ENCODE measurements around the gene GID8.
A peak's percentile ranks its signal among the peaks of the same experiment; 100 is the strongest.

The GID8 gene

DNA sequence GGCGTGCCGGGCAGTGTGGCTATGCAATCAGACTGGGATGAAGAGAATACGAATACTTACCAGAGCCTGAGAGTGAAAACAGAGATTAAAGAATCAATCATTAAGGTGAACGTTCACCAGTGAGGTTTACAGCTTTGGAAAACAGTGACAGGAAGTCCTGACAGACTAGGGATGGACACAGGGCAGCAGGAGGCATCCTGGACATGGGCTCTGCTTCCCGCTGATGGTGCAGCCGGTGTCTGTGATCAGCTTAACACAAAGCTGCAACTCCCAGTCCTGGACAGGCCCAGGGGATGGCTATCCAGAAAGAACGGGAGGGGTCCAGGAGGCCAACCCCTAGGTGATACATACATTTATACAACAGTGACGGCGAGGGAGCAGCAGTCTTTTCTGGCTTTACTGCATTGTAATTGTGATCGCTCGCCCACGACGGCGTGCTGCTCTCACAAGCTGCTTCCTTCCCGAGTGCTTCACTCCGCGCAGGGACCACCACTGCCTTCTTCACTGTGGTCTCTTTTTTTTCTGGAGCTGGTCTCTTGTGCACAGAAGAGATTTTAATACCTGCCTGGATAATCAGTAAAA, 32.3 kb upstream of the GID8 start:
- DNase-seq: no peak

DNA sequence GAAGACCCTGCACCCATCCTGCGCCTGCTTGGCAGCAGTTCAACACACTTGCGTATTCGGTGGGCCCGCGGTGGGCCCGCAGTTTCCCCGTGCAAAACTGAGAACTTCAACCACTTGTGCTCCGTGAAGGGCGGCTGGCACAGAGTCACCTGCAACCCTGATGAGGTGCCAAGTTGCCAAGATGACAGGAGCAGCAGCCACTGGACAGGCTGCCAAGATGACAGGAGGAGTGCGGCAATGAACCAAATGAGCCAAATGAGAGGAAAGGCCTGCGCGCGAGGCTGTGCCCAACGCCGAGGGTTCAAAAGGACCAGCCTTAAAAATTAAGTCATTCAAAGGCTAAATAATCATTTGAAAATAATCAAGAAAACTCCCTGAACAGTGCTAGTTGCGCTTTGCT, 31.7 kb upstream of the GID8 start:
- DNase-seq: no peak

DNA sequence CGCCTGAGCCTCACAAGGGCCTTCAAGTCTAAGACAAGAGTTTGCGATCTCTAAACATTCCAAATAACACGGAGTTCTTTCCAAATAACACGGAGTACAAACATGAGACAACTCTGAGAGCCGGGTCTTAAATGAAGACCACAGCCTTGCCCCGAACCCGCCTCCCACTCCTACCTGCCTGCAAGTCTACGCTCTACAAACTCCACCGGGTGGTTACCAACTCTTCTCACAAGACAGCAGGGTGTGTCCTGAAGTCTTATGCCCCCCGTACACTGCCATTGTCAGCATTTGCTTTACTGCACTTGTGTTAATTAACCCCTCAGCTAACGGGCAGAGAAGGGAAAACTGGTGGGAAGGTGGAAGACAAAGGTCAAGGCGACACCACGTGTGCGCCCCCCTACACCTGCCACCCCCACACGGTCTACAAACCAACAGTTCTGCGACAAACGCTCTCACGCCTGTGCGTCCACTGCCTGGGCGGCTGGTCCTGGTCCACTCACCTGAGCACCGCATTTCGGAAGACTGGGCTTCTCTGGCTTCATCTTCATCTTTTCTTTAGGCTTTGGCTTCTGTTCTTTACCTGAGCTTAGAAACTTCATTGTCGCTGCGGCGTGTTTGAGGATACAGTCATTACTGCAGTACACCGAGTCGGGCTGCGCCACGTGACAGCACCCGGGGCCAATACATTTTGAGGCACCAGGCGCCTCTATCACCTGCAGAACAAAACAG, 31.1 kb upstream of the GID8 start:
- DNase-seq: no peak

DNA sequence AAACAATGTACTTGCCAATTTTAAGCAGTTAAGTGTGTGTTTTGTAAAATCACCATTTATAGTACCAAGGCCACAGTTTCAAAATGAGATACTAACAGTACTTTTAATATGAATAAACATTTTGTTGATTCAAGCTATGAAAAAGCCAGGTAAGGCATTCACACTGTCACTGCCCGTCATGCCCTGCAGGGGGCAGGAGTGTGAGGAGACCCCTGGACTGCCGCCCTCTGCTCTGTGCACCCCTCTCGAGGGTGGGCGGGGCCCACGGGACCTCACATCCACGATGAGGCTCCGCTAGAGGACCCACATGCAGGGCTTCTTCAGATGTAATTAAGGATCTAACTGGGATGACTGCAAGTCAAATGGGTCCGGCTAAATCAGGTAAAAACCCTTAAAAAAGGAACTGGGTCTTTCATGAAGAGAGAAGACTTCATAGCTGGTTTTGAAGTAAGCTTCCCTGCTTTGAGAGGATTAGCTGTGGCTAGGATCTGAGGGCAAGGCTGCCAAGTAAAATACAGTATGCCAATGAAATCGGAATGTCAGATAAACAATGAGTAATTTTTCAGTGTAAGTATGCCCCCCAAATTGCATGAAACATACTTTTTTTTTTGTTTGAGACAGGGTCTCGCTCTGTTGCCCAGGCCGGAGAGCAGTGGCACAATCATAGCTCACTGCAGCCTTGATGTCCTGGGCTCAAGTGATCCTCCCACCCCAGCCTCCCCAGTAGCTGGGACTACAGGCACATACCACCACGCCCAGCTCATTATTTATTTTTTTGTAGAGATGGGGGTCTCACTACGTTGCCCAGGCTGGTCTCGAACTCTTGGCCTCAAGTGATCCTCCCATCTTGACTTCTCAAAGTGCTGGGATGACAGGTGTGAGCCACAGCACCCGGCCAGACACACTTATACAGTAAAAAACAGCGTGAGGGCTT, 30.3 kb upstream of the GID8 start:
- DNase-seq: no peak

DNA sequence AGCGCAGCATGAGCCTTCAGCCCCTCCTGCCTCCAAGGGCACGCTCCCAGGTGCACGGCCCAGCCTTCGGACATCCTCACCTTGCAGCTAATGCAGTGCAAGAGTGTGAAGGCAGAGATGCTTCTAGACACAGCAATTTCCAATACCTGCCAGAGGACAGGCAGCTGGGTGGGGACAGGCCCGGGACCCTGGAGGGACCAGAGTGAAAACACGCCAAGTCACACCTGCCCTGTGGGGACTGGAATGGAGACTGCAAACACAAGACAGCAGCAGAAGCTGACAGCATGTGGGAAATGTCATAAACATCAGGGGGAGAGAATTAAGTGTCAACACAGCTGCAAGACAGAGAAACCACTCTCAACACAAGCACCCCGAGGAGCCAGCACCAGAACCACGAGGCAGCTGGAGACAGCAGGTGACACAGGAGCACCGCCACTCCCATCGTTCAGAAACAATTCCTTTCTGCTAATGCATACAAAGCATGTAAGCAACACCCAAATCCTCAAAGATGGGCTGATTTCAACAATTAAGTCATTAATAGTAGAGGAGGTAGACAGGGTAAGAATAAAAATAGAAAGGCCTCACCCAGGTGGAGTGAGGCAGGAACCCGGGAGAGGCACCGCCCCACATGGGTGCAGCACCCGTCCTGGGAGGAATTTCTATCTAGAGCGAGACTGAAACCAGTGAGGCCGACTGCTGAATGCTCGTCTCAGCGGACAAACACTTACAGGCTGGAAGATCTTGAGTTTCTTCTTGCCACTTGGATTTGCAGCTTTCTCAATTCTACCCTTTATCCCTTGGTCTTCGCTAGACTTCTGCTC, 28.8 kb upstream of the GID8 start:
- no peak for DNase-seq

DNA sequence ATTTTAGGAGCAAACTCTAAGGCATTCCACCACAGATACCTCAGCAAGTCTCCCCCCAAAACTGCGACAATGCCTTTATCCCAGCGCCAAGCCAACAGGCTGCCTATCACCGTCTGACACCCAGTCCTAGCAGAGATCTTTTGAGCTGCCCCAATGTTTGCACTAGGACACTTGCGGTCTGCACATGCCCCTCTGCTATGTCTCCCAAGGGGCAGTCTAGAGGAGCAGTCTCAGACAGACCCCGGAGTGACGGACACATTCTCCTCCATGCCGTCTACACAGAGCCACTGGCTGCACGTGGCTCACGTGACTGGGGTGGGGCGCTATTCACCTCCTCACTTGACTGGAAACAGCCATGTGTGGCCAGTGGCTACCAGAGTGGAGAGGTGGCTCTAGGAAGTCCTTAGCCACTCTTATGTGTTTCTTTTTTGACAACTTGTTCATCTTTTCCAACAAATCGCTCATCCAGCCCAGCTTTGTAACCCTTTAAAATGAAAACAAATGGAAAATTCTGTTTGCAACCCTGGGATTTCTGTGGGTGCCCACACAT, 27.7 kb upstream of the GID8 start:
- no peak for DNase-seq

DNA sequence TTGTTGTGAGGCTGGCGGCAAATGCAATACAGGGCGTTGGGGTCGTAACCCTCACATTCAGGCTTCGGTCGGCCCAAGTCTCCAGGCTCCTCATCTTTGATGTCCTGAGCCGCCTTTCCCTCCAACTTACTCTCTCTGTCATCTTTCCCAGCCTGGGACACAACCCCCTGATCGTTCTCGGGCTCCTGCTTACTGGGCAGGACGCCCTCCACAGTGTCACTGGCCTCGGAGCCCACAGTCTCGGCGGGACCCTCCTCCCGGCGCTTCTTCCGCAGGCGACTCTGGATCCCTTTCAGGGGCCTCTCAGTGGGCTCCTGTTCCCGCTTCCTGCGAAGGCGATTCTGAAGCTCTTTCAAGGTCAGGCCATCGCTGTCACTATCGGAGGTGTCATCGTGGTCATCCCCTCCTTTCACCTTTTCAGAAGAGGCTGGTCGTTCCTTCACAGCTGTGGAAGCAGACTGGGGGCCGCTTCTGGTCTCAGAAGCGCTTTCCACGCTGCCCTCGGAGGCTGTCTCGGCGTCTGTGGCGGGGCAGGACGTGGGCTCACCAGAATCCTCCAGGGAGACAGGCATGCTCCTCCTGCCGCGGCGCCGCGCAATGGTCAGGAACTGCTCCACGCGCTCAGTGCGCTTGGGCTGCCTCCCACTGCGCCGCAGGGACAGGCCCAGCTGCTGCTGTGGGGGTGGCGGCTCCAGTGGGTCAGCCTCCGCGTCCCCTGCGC, 27.0 kb upstream of the GID8 start:
- no peak for DNase-seq

DNA sequence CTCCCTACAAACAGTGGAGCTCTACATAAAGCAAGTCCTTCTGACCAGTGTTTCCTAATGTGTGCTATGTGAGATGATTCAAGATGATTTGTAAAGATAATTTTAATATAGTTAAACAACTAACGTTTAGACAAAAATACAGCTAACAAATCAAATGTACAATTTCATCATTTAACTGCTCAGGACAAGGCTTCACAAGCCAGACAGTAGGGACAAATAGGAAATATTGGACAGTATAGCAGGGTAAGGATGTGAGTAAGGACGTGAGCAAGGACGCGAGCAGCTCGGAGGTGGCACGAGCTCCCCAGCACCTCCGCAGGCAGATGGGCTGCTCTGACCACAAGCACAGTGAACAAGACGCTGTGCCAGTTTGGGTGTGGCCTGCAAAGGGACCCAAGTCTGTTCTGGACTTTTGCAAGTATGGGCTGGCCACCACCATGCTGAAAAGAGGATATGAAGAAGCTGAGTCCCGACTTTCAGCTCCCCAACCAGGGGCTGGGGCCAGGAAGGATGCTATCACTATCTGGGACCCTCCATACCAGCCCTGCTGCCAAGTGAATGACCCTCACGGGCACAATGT, 26.2 kb upstream of the GID8 start:
- DNase-seq: no peak

DNA sequence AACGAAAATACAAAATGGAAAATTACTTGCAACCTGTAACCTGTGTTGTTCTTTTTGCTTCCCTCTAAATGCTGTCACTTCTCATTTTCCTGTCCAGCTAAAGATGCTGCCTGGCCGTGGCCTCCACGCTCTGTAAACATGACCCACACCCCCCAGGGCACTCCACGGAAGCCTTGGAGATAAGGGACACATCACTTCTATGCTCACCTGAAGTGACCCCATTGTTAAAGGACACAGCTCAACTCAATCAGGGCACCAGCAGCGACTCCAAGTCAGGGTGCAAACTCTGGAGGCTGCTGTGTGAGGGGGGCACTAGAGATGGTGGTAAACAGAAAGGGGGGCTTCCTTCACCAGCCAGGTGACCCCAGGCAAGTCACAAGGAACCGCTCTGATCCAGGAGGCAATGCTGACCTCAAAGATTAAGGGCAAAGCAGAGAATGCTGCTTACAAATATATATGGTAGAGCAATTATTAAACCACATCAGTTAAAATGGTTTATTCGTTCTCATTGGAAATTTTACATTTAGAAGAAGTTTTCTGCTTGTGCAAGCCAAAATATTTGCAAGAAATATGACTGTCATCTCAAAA, 24.8 kb upstream of the GID8 start:
- no peak for DNase-seq

DNA sequence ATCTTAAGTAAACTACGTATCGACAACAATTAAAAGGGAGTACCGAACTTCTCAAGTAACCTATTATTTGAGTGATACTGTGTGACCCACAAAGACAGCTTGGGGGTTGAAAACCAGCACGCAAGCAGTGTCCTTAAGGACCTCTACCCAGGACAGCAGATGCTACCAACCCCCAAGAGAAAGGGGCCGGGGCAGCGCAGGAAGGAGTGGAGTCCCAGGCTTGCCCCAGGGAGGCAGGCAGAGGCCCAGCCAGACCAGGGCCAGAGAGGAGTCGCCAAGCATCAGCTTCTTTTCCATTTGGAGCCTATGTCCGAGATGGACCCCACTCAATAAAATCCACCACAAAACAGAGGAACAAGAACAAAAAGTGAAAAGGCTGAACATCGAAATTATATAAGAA, 23.5 kb upstream of the GID8 start:
- DNase-seq: no peak

DNA sequence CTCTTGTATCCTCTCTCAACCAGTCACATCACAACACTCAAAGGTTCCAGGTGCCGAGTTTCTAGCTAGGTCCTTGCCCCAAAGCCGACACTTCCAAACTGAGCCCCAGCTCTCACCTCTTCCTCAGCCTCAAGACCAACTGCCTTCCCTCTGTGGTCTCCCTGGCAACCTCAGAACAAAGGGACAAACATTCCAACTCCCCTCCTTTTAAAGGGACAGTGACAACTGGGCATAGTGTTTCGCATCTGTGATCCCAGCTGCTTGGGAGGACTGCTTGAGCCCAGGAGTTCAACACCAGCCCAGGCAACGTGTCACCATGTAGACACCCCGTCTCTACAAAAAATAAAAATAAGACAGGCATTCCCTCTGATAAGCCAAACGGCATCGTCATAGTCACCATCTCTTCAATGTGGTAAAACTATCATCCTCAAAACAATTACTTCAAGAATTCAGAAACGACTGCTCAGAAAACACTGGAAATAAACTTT, 22.9 kb upstream of the GID8 start:
- no peak for DNase-seq

DNA sequence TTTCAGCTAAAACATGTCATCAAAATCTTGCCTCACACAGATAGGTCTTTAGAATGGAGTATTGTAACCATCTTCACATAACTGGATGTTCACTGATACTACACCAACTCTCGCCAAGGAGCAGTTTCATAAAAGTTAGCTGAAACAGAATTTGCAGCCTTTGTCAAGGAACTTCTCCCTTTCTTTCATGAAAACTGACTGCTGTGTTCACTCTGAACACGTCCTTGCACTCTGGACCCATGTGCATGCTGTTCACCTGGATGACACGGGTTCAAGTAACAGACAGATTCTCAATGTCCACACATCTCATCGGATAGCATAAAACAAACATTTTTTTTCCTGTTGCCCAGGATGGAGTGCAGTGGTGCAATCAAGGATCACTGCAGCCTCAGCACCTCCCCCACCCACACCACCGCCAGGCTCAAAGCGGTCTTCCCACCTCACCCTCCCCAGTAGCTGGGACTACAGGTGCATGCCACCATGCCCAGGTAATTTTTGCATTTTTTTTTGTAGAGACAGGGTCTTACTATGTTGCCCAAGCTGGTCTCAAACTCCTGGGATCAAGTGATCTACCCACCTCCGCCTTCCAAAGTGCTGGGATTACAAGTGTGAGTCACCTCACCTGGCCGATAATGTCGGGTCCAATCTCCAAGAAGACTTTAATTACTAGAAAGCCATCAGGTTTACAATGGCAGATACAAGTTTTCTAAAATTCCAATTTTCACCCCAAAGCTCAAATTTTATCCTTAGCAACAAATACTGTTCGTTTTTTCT, 21.1 kb upstream of the GID8 start:
- DNase-seq: no peak

DNA sequence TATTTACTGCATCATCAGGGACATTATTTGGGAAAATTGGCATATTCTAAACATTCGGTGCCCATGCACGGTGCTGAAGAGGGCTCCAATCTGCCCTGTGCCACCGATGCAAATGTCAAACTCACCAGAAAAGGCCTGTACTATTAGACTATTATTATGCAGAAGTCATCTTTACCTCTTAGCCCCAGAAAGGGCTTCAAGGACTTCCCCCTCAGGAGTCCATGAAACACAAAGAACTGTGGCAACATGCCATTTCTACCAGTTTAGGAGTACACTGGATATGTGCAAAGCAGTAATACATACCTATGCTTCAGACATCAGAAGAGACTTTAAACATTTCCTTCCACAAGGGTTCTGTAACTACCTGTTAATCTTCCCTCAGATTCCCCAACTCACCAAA, 20.2 kb upstream of the GID8 start:
- DNase-seq: no peak

DNA sequence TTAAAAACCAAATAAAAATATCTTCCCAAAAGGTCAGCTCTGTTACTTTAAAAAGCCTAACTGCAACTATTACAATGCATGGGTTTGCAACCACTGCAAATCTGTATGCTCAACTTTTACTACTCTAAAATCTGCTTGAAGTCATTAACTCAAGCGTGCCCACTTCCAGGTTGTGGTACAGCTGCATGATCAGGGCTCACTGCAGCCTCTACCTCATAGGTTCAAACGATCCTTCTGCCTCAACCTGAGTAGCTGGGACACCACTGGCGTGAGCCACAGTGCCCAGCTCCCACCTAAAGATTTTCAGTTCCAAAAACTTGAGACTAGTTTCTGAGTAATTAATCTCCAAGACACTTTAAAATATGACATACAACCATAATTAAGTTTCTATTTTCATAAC, 19.8 kb upstream of the GID8 start:
- no peak for DNase-seq

DNA sequence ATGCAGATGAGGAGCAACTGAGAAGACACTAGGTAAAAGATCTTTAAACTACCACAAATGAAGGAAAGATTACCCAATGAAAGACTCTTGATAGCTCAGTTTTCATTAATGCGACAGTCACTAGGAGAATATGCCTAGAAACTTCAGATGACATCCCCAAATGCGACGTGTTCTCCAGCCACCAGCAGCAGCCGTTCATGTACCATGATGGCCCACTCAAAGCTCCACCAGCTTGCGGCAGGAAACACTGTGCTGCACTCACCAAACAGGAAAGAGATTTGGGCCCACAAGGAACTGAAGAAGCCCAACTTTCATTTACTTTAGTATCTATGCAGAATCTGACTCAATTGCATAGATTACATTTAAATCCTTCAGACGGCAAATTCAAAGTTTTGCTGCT, 19.1 kb upstream of the GID8 start:
- no peak for DNase-seq

DNA sequence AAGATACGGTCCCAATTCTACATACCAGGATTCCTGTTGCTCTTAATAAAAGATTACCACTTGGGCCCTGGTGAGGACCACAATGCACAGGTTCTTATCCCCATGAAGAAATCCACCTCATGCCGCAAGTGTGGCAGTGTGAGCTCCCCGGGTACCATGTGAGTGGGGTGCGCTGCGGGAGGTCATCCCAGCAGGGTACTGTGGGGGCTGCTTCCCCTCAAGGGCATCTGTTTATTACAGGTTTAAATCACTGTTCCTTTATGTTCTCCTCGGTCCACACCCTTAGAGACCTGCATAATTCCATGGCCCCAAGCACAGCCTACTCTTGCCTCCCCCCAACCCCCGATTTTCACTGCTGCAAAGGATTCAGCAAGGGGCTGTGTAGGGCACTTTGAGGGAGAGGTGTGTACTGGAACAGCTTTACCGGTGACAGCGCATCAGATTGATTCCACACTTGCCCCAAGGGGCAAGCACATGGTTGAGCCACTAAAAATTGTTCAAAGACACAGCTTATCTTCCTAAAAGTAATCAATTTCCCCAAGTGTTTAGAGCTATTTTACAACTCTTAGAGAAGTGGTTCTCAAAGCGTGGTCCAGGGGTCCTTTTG, 17.8 kb upstream of the GID8 start:
- DNase-seq: no peak

DNA sequence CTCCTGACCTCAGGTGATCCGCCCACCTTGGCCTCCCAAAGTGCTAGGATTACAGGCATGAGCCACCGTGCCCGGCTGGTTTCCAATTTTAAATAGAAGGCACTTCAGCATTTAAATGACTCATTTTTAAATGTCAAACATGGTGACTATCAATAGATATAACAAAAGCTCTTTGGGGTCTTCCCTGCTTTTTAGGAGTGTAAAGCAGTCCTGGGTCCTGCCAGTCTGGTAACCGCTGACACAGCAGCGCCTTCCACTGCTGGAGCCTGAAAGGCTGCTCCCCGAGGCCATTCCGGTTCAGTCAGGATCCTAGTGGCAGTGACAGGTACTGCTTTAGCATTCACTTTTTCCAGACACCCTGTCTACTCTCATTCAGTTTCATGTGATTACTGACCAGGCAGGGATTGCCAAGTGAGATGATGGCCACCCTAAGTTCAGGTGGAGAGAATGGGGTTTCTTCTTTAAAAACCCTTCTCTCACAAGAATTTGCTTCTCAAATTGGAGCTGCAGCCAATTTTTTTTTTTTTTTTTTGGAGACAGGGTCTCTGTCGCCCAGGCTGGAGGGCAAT, 16.7 kb upstream of the GID8 start:
- peak; percentile 47 for DNase-seq

DNA sequence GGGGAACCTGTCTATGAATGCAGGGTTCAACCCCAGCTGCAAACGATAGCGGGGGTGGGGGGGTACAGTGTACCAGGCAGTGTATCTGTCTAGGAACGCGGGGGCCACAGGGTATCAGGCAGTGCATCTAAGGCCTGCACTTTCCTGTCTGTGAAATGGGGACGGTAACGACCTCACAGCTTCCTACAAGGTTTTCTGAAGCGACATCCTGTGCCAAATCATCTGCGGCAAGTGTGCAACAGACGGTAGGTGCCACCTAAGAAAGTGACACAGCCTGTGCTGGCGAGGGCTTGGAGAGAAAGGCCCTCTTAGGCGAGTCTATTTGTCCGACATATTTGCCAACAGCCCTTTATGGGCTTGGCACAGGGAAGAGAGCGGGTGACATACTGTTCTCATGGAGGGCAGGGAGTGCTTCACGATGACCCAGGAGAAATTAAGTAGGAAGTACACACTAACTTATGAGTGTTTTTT, 15.5 kb upstream of the GID8 start:
- no peak for DNase-seq

DNA sequence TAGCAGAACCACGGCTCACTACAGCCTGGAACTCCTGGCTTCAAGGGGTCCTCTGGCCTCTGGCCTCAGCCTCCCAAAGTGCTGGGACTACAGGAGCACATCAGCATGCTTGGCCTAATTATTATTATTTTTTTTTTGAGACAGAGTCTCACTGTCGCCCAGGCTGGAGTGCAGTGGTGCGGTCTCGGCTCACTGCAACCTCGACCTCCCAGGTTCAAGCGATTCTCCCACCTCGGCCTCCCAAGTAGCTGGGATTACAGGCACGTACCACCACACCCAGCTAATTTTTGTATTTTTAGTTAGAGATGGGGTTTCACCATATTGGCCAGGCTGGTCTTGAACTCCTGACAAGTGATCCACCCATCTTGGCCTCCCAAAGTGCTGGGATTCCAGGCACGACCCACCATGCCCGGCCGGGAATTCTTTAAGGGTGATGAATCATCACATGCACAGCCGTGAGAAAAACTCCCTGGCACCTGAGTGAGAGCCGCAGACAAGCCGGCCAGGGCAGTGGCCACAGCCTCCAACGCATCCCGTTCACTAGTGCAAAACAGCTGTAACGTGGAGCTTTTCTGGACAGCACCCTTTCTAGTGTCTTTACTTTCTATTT, 14.8 kb upstream of the GID8 start:
- peak; percentile 48 for DNase-seq

Data from fibroblast of upper back skin (primary cell).